OCI-LY3 (cell line): ENCODE measurements around the gene EPB41L4A.

Experiments used
- H2AFZ ChIP-seq: fragments of 200-600, 300-600 bp; shearing (Covaris generic); 2 replicates; pipeline ENCODE4 v1.6.0; 2014; ENCODE audit warnings: antibody characterized with exemption, low read depth, low read length
- H3K27ac ChIP-seq: fragments of 200-600, 300-600 bp; sonication (generic); 2 replicates; pipeline ENCODE4 v1.5.1; 2014; ENCODE audit warnings: mild to moderate bottlenecking, low read length, moderate library complexity, mixed read lengths
- H3K27me3 ChIP-seq: fragments of 200-600, 300-600 bp; sonication (generic); 2 replicates; pipeline ENCODE4 v1.6.1; 2014; ENCODE audit warnings: low read depth, low read length, mixed read lengths
- H3K36me3 ChIP-seq: fragments of 200-600, 300-600 bp; sonication (generic); replicated peaks from 2 replicates; pipeline ENCODE3; 2014; ENCODE audit warnings: low read depth, low read length, mixed read lengths
- H3K4me1 ChIP-seq: fragments of 300-600, 200-600 bp; sonication (generic); 2 replicates; pipeline ENCODE4 v1.6.1; 2014; ENCODE audit warnings: low read length, mixed read lengths
- H3K4me2 ChIP-seq: fragments of 200-600, 300-600 bp; sonication (generic); 2 replicates; pipeline ENCODE4 v1.6.1; 2014; ENCODE audit warnings: low read length, mixed read lengths
- H3K4me3 ChIP-seq: fragments of 300-600, 200-600 bp; sonication (generic); 2 replicates; pipeline ENCODE4 v1.5.1; 2014; ENCODE audit warnings: antibody characterized with exemption, mild to moderate bottlenecking, low read length, moderate library complexity
- H3K79me2 ChIP-seq: fragments of 300-600, 200-600 bp; shearing (Covaris generic); 2 replicates; pipeline ENCODE4 v1.6.1; 2014; ENCODE audit warnings: mild to moderate bottlenecking, low read length, mixed read lengths
- H3K9ac ChIP-seq: fragments of 300-600, 200-600 bp; shearing (Covaris generic); 2 replicates; pipeline ENCODE4 v1.6.0; 2014; ENCODE audit warnings: mild to moderate bottlenecking, low read length, moderate library complexity
- H3K9me3 ChIP-seq: fragments of 200-600, 300-600 bp; shearing (Covaris generic); 2 replicates; pipeline ENCODE4 v1.6.1; 2014; ENCODE audit warnings: low read length, mixed read lengths; ENCODE audit not compliant: insufficient read depth
- H4K20me1 ChIP-seq: fragments of 200-600, 300-600 bp; sonication (generic); 2 replicates; pipeline ENCODE4 v1.6.1; 2016; ENCODE audit warnings: low read length, mixed read lengths; ENCODE audit not compliant: insufficient read depth
- CTCF ChIP-seq: fragments of 200-600, 300-600 bp; sonication (generic); IDR thresholded peaks from 2 replicates; pipeline ENCODE4 v1.5.1; 2014; ENCODE audit warnings: antibody characterized with exemption, low read length, low read depth
- EZH2phosphoT487 ChIP-seq: fragments of 200-600 bp; shearing (Covaris generic); IDR thresholded peaks from 2 replicates; pipeline ENCODE4 v1.6.1; 2018; ENCODE audit warnings: antibody characterized with exemption, mixed run types, low read depth

The EPB41L4A gene

GRCh38 chr5:112355058-112355685 is 63.9 kb downstream of the EPB41L4A start:
- no peak overlapping the region for H3K9ac ChIP-seq
- peaks cover 8% of the 10 kb centered on the region; the same call in 1 of the 2 replicates for H3K4me1 ChIP-seq
- H3K4me3 ChIP-seq, result no peak overlapping the region
- H3K27me3 ChIP-seq, result no peaks in the 10 kb centered on the region
- H3K27ac ChIP-seq, result no peak overlapping the region
- H4K20me1 ChIP-seq, result no peaks in the 10 kb centered on the region
- H3K79me2 ChIP-seq, result no peaks in the 10 kb centered on the region
- TF ChIP-seq CTCF (no peak), EZH2phosphoT487 (no peak)
- H3K36me3 ChIP-seq, result no peaks in the 10 kb centered on the region
- H3K4me2 ChIP-seq, result no peak overlapping the region
- no peaks in the 10 kb centered on the region for H3K9me3 ChIP-seq
- no peak overlapping the region for H2AFZ ChIP-seq

- H4K20me1 ChIP-seq, result no peaks in the 10 kb centered on the region
- H3K9me3 ChIP-seq, result no peaks in the 10 kb centered on the region
- no peaks in the 10 kb centered on the region for H3K27me3 ChIP-seq
- H3K79me2 ChIP-seq, result no peaks in the 10 kb centered on the region
- no peak for TF ChIP-seq CTCF
- TF ChIP-seq EZH2phosphoT487, result no peak
- H3K4me2 ChIP-seq, result no peak overlapping the region
- H3K4me1 ChIP-seq, result peaks cover 23% of the 10 kb centered on the region
- no peak overlapping the region for H3K4me3 ChIP-seq
- H3K36me3 ChIP-seq, result no peaks in the 10 kb centered on the region
- H3K9ac ChIP-seq, result no peak overlapping the region
- no peak overlapping the region for H2AFZ ChIP-seq
- no peak overlapping the region for H3K27ac ChIP-seq
Observed at GRCh38 chr5:112353678-112354077, 65.4 kb downstream of the EPB41L4A start.

GRCh38 chr5:112351225-112351624 is 67.9 kb downstream of the EPB41L4A start:
- no peak overlapping the region for H3K27ac ChIP-seq
- no peak overlapping the region for H3K4me2 ChIP-seq
- H3K36me3 ChIP-seq, result no peaks in the 10 kb centered on the region
- no peaks in the 10 kb centered on the region for H4K20me1 ChIP-seq
- TF ChIP-seq EZH2phosphoT487 (no peak), CTCF (no peak)
- peaks cover 47% of the 10 kb centered on the region for H3K4me1 ChIP-seq
- no peaks in the 10 kb centered on the region for H3K27me3 ChIP-seq
- no peaks in the 10 kb centered on the region for H3K9me3 ChIP-seq
- no peak overlapping the region for H3K9ac ChIP-seq
- H3K79me2 ChIP-seq, result no peaks in the 10 kb centered on the region
- no peak overlapping the region for H3K4me3 ChIP-seq
- no peak overlapping the region for H2AFZ ChIP-seq

- Histone ChIP-seq H4K20me1 (no peaks in the 10 kb centered on the region), H3K4me2 (no peak overlapping the region), H3K27ac (no peak overlapping the region), H3K79me2 (no peaks in the 10 kb centered on the region), H3K36me3 (no peaks in the 10 kb centered on the region), H3K9ac (no peak overlapping the region), H3K4me1 (peaks cover 48% of the 10 kb centered on the region), H3K9me3 (no peaks in the 10 kb centered on the region), H3K27me3 (no peaks in the 10 kb centered on the region), H2AFZ (no peak overlapping the region), H3K4me3 (no peak overlapping the region)
- TF ChIP-seq CTCF (no peak), EZH2phosphoT487 (no peak)
Observed at GRCh38 chr5:112350626-112351025, 68.5 kb downstream of the EPB41L4A start.
